ENCODE measurements around the gene USP40. TPM values are rescaled to one million over a fixed set of nuclear protein-coding genes. Genes with fewer than 3 reads are reported as not detected.

The USP40 gene
- total RNA-seq, 1 experiment from 2014 or later = 127 TPM

DNA sequence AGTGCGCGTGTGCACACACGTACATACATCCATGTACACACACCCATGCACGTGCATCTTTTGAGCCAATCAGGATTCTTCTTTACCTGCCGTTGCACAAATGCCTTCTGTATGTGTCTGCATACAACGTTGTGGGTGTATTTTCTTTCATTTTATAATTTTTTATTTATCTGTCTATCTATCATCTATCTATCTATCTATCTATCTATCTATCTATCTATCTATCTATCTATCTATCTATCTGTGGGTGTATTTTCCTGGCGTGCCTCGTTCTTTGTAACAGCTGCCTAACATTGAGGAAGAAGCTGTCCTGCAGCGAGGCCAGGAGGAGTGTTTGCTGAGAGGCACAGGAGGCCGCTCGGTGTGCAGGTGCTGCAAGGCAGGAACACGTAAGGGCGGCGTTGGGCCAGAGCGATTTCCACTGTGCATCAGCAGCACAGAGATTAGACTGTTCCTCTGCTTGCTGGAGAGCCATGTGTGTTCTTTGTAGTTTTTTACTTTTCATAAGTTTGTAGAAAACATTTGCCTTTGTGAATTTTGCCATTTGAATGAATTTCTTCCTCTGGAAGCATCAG is 127.9 kb downstream of the USP40 start:
- Histone ChIP-seq H2AFZ (no peak overlapping the region), H3K27me3 (ENCODE audit: insufficient read depth, low read depth) (no peaks in the 10 kb centered on the region), H3K36me3 (ENCODE audit: low read depth) (peaks cover 17% of the 10 kb centered on the region; the same call in 1 of the 2 replicates), H3K27ac (no peak overlapping the region), H3K4me1 (replicated peaks; ENCODE audit: insufficient read depth) (no peaks in the 10 kb centered on the region), H3K4me3 (no peak overlapping the region), H3K79me2 (ENCODE audit: low read depth) (no peaks in the 10 kb centered on the region), H3K9me3 (ENCODE audit: insufficient read depth, low read depth) (no peaks in the 10 kb centered on the region), H3F3A (ENCODE audit: insufficient read depth, low read depth) (peaks cover 23% of the 10 kb centered on the region), H3K9me2 (ENCODE audit: insufficient read depth) (no peaks in the 10 kb centered on the region), H4K20me1 (ENCODE audit: insufficient read depth) (no peaks in the 10 kb centered on the region), H3K4me2 (no peak overlapping the region)
- no TSS peak for BruUV-seq (replicated peaks)
- ChIA-PET CTCF (no interaction called here), POLR2A (ENCODE audit: unreplicated experiment) (no interaction called here)
- DNase-seq = no peak
- TF ChIP-seq, protein P1, sequence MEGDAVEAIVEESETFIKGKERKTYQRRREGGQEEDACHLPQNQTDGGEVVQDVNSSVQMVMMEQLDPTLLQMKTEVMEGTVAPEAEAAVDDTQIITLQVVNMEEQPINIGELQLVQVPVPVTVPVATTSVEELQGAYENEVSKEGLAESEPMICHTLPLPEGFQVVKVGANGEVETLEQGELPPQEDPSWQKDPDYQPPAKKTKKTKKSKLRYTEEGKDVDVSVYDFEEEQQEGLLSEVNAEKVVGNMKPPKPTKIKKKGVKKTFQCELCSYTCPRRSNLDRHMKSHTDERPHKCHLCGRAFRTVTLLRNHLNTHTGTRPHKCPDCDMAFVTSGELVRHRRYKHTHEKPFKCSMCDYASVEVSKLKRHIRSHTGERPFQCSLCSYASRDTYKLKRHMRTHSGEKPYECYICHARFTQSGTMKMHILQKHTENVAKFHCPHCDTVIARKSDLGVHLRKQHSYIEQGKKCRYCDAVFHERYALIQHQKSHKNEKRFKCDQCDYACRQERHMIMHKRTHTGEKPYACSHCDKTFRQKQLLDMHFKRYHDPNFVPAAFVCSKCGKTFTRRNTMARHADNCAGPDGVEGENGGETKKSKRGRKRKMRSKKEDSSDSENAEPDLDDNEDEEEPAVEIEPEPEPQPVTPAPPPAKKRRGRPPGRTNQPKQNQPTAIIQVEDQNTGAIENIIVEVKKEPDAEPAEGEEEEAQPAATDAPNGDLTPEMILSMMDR (conservative IDR thresholded peaks at IDR 0.05) = no peak
- TF ChIP-seq EZH2 (IDR thresholded peaks at IDR 0.05; ENCODE audit: low read depth) = no peak
- intact Hi-C loops (cut with micrococcal nuclease; ENCODE audit: unreplicated experiment) = no loop called here

DNA sequence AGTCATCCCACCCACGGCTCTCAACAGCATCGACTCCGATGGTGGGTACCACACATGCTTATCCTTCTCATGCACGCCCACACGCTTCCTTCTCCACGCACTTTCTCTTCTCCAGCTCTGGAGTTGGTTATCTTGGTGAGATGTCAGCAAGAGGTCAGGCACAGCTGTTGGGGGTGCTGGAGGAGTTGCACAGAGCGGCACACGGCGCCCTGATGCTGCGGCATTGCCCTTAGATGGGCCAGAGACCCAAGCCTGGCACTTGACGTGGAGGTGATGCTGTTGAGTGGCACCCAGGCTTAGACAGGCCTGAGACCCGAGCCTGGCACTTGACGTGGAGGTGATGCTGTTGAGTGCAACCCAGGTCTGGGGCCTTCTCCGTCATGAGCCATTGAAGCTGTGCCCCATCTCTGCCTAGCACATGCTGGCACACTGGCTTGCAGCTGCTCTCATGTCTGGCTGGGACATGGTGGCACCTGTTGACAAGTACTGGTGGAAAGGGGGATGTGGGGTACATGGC is 129.1 kb downstream of the USP40 start:
- Histone ChIP-seq H3K9me2 (ENCODE audit: insufficient read depth) (no peaks in the 10 kb centered on the region), H3K27me3 (ENCODE audit: insufficient read depth, low read depth) (no peaks in the 10 kb centered on the region), H3F3A (ENCODE audit: insufficient read depth, low read depth) (peaks cover 24% of the 10 kb centered on the region; the same call in 1 of the 2 replicates), H3K36me3 (ENCODE audit: low read depth) (peaks cover 17% of the 10 kb centered on the region; the same call in 1 of the 2 replicates), H3K4me3 (no peak overlapping the region), H4K20me1 (ENCODE audit: insufficient read depth) (no peaks in the 10 kb centered on the region), H3K27ac (no peak overlapping the region), H3K9me3 (ENCODE audit: insufficient read depth, low read depth) (no peaks in the 10 kb centered on the region), H3K4me2 (no peak overlapping the region), H2AFZ (no peak overlapping the region), H3K4me1 (replicated peaks; ENCODE audit: insufficient read depth) (no peaks in the 10 kb centered on the region), H3K79me2 (ENCODE audit: low read depth) (peaks cover 8% of the 10 kb centered on the region; the same call in 1 of the 2 replicates)
- ChIA-PET CTCF (interaction anchor here (0.6 kb wide), 1 partner anchor 81 kb away, joined by 3 read pairs; no protein-coding TSS in a partner anchor), POLR2A (ENCODE audit: unreplicated experiment) (no interaction called here)
- no peak for DNase-seq
- intact Hi-C loops (cut with micrococcal nuclease; ENCODE audit: unreplicated experiment) = no loop called here
- no TSS peak for BruUV-seq (replicated peaks)
- no peak for TF ChIP-seq EZH2 (IDR thresholded peaks at IDR 0.05; ENCODE audit: low read depth)
- TF ChIP-seq, protein P1 (conservative IDR thresholded peaks at IDR 0.05) = no peak

DNA sequence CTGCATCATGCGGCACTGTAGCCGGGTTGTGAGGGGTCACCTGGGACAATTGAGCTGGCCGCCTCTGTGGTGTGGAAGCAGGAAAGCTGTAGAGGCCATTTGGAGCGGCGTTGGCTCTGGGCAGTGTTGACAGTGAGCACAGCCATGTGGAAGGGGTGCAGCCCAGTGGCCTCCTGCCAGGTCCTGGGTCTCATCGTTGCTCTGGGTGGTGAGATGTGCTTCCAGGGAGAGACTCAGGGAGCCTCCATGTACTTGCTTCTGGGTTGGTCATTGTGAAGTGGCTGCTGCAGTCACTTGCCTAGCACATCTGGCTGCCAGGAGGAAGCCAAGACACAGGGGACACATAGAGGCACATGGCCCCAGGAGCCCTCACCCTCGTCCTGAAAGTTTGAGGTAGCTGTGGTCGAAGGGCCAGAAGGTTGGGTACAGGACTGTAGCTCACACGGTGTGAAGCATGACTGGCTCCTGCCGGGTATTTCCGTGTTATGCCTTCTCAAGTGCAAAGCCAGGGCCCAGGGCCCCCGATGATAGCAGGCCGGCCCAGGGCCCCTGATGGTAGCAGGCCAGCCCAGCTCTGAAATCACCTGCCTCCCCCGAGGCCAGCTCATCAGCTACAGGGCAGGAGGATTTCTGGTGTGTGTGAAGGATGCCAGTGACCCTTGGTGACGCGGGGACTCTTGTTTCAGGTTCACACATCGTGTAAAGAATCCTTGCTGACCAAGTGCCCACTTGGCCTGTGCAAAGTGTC is 129.7 kb downstream of the USP40 start:
- no peak for TF ChIP-seq EZH2 (IDR thresholded peaks at IDR 0.05; ENCODE audit: low read depth)
- TF ChIP-seq, protein P1 (conservative IDR thresholded peaks at IDR 0.05) = no peak
- Histone ChIP-seq H3K4me1 (replicated peaks; ENCODE audit: insufficient read depth) (no peaks in the 10 kb centered on the region), H3F3A (ENCODE audit: insufficient read depth, low read depth) (peaks cover 18% of the 10 kb centered on the region; the same call in 1 of the 2 replicates), H3K27ac (no peak overlapping the region), H3K36me3 (ENCODE audit: low read depth) (peaks cover 17% of the 10 kb centered on the region; the same call in 1 of the 2 replicates), H3K79me2 (ENCODE audit: low read depth) (peaks cover 12% of the 10 kb centered on the region; the same call in 1 of the 2 replicates), H4K20me1 (ENCODE audit: insufficient read depth) (no peaks in the 10 kb centered on the region), H3K27me3 (ENCODE audit: insufficient read depth, low read depth) (no peaks in the 10 kb centered on the region), H3K4me2 (no peak overlapping the region), H3K9me2 (ENCODE audit: insufficient read depth) (no peaks in the 10 kb centered on the region; the same call in 1 of the 2 replicates), H2AFZ (no peak overlapping the region), H3K9me3 (ENCODE audit: insufficient read depth, low read depth) (no peaks in the 10 kb centered on the region), H3K4me3 (no peak overlapping the region)
- no peak for DNase-seq
- intact Hi-C loops (cut with micrococcal nuclease; ENCODE audit: unreplicated experiment) = no loop called here
- no TSS peak for BruUV-seq (replicated peaks)
- ChIA-PET CTCF (interaction anchor here (0.6 kb wide), 1 partner anchor 80 kb away, joined by 3 read pairs; no protein-coding TSS in a partner anchor), POLR2A (ENCODE audit: unreplicated experiment) (no interaction called here)

Data from PC-9 (cell line).